HG02970 (cell line): ENCODE results near the gene PPARG.
"Not testable (repeated sequence)": the region's sequence is repeated elsewhere in the genome, so short reads cannot be mapped to it uniquely, and the experiment has no call there.

Source experiments
- ATAC-seq: cut with Tn5 transposase; IDR thresholded peaks from one replicate; pipeline ENCODE4 v1.9.1; 2021; ENCODE audit warnings: mild to moderate bottlenecking, moderate library complexity, moderate number of reproducible peaks; ENCODE audit not compliant: unreplicated experiment, low FRiP score

PPARG gene

GRCh38 chr3:12278566-12278965 is 10.3 kb upstream of the PPARG start:
- no peak for ATAC-seq

GRCh38 chr3:12279591-12280326 is 9.1 kb upstream of the PPARG start:
- no peak for ATAC-seq

- no peak for ATAC-seq
These were observed 8.5 kb upstream of the PPARG start for GRCh38 chr3:12280357-12280806.

- no peak for ATAC-seq
These were observed 4.3 kb upstream of the PPARG start for GRCh38 chr3:12284591-12284990.

- no peak for ATAC-seq
These were observed 3.8 kb upstream of the PPARG start for GRCh38 chr3:12285003-12285555.

GRCh38 chr3:12285779-12286178 is 3.1 kb upstream of the PPARG start:
- ATAC-seq = not testable (repeated sequence)

GRCh38 chr3:12286504-12286903 is 2.4 kb upstream of the PPARG start:
- ATAC-seq = no peak

- no peak for ATAC-seq
These were observed 1.7 kb upstream of the PPARG start for GRCh38 chr3:12286927-12287726.

GRCh38 chr3:12287727-12288181 is 1.1 kb upstream of the PPARG start:
- no peak for ATAC-seq

GRCh38 chr3:12289524-12289923 is 654 bp downstream of the PPARG start:
- ATAC-seq = no peak

GRCh38 chr3:12292770-12293169 is 3.9 kb downstream of the PPARG start:
- ATAC-seq = no peak

GRCh38 chr3:12294885-12295580 is 6.2 kb downstream of the PPARG start:
- ATAC-seq = no peak

GRCh38 chr3:12296511-12296910 is 7.6 kb downstream of the PPARG start:
- no peak for ATAC-seq

GRCh38 chr3:12299026-12299425 is 10.2 kb downstream of the PPARG start:
- no peak for ATAC-seq

GRCh38 chr3:12300137-12300536 is 11.3 kb downstream of the PPARG start:
- no peak for ATAC-seq

- no peak for ATAC-seq
These were observed 12.2 kb downstream of the PPARG start for GRCh38 chr3:12301031-12301430.

- ATAC-seq = no peak
These were observed 12.6 kb downstream of the PPARG start for GRCh38 chr3:12301513-12301912.

- no peak for ATAC-seq
These were observed 13.7 kb downstream of the PPARG start for GRCh38 chr3:12302564-12302963.

GRCh38 chr3:12303534-12303933 is 14.7 kb downstream of the PPARG start:
- no peak for ATAC-seq

GRCh38 chr3:12303993-12304392 is 15.1 kb downstream of the PPARG start:
- ATAC-seq = no peak

GRCh38 chr3:12307136-12307535 is 18.3 kb downstream of the PPARG start:
- no peak for ATAC-seq
